Measurements from ENCODE around the gene ADARB2.

The ADARB2 gene

DNA sequence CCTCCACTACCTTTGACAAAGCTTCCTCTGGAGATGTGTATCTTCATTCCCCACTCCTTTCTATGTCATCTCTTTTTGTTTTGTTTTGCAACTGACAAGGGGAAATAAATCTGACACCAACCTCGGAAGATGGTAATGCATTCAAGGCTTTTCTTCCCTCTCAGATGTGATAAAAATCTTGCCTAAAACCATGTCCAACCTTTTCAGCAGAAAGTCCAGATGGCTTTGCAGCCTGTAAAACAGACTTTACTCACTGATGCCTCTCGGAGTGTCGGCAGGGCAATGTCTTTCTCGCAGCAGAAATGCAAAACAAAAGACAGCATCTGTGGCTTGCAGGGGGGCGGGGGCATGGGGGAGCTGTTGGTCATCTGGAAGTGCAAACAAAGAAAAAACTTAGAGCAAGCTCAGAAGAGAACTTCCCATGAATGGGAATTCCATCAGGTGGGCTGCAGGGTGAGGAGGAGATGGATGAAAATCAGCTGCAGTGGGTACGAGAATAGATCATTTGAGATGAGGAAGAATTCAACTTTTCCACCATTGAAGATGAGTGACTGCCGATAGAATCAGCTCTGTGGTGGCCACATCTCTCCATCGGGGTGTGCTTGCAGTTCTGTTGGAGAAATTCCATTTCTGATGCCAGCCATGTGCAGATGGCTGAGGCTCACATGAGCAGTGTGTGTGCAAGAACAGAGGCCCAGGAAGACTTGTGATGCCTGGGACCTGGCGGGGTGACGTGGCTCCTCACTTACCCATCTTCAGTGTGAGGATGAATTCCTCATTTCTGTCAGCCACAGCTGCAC lies 443.5 kb downstream of the ADARB2 start:
- no peak for FAIRE-seq

DNA sequence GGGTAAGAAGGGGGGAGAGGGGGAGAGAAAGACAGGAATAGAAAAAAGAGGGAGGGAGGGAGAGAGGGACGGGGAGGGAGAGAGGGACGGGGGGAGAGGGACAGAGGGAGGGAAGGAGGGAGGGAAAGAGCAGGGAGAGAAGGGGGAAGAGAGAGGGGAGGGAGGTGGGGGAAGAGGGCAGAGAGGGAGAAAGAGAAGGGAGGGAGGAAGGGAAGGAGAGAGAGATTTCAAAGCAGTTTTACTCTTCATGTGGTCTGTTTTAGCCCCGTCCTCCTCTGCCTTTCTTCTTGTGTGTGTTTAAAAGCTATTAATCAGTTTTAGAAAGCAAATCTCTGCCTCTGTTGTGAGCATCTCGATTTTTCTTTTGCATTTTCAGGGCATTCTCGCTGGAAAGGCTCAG lies 444.2 kb downstream of the ADARB2 start:
- FAIRE-seq: no peak

DNA sequence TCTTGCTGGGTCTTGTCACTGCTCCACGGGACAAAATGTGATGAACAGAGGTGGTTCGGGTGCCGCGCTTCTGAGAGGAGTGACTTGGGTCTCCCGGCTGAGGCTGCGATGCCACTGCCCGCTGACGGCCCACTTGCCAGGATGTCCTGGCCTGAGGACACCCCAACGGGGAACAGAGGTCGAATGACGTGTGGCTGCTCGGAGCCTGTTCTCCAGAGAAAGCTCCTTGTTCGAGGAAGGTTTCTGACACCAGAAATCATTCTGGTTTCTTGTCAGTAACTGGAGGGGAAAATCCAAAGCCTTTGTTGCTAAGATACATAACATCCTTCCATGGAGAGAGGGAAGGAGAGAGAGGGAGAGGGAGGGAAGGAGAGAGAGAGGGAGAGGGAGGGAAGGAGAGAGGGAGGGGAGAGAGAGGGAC lies 444.7 kb downstream of the ADARB2 start:
- no peak for FAIRE-seq

DNA sequence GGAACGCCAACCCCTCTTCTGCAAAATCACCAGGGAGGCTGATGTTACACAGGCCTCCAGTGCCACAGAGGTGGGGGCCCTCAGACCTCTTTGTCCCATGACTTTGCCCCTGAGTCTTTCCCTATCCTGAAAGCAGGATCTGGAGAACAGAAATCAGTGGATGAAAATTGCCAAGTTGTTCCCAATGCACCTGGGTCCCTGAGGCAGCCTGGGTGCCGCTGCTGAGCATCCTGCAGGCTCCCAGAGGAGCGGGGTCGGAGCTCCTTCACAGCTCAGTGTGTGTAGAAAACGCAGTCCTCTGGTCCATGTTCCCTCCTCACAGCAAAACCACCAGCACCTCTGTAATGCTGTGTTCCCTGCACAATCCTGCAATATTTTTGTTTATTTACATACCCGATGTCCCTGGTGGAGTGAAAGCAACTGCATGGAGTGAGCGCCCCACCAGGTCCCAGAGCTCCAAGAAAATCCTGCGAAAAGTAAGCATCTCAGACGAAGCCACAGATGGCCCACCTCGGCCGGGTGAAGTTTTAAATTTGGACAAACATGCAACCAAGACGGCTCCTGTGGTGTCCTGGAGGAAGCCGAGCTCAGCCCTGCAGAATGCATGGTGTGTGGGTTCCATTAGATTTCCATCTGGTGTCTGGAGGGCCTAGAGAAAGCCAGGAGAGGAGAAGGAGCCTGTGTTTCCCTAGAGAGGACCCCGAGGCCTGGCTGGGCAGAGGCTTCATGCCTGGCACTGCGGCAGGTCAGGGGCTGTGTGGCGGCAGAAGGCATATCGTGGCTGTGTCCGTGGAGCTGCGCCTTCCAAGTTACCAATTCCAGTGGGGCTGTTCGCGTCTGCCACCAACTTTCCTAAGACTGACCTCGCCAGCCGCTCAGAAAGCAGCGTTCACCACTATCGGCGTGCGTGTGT lies 445.9 kb downstream of the ADARB2 start:
- no peak for FAIRE-seq

DNA sequence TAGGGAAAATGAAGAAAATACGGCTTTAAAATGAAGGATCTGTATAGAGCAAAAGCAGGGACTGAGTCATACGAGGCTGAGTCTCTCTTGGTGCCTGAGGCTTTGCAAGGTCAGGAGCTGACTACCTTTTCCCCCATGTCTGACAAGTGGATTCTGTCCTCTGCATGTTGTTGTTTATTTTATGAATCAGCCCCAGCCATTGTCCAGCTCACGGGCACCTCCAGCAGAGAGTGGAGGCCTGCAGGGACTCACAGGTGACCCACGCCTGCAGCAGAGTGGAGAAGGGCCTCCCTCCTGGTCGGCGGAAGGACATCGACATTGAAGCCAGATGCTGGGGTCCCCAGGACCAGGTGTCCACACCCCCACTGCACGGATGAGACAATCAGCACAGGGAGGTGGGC lies 447.3 kb downstream of the ADARB2 start:
- no peak for FAIRE-seq

DNA sequence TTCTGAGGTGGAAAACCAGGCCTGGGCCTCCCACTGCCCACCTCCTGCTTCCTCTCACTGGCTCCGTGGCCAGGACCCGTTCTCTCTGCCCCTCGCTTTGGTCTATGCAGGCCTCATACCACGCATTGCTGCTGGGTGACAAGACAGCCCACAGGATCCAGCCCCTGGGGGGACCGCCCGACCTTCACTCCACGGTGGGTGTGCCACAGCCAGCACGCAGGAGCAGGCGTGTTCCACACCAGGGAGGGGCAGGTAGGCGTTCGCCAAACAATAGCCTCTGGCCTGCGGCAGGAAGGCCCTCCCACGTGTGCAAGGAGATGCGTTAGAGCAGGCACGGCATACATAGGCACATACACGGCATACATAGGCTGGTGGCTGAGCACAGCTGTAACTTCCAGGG lies 447.7 kb downstream of the ADARB2 start:
- FAIRE-seq: no peak

DNA sequence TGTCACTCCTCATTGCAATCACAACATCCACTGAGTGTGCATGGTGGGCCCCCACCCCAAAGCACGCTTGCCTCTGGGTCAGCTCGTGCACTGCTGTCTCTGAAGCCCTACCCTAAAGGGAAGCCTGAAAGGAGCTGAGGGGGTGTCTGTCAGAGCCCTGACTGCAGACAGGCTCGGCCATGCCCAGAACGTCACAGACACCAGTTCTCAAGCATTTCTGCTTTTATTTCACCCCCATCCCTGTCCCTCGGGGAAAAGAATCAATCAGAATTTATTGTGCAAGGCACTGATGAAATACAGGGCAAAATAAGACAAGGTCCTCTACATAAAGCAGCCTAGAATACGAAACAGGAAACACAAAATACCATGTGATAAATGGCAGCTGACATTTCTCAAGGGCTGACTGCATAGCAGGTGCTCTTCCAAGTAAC lies 449.3 kb downstream of the ADARB2 start:
- FAIRE-seq: no peak

DNA sequence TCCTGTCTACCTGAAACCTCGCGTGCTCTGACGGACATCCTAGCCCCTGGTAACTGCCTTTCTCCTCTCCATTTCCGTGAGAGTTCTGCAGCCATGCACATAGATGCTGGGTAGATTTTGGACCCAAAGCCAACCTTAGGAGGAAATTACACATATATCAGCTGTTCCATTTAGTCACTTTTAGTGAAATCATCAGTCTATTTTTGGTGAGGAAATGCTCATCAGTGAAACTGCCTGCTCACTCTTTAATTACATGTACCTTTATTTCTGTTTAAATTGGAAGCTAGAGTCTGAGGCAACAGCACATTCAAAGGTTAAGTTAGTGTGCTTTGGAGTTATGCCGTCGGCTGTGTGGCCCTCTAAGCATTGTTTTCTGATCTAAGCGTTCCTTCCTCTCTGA lies 449.8 kb downstream of the ADARB2 start:
- no peak for FAIRE-seq

DNA sequence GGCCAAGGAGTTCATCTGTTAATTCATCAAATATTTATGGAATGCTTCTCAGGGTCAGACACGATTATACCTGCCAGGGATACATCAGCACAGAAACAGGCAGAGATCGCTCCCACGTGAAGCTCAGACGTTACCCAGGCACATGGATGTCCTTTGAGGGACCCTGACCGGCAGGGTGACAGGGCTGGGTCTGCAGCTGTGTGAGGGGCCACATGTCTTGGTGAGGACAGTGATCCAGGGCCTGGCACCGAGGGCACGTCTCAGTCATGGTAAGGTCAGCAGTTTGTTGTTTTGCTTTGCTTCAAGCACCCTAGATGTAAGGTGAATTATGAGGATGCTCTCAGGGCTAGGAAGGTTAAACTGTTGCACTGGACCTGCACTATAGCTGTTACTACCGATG lies 453.2 kb downstream of the ADARB2 start:
- FAIRE-seq: no peak

DNA sequence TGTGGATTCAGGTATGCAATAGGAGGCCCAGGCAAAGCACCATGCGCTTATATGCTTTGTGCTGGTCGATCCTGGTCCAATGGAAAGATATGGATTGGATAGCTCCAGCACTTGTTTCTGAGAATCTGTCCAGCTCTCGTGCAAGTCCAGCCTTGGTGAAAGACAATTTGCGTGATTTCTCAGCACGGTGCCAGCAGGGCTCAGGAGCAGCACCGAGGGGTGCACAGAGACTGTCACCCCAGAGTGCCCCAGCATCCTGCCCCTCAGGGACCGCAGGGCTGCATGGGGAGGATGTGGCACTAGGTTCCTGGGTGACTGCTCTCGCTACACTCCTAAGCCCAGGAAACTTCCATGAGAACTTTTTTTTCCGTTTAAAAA lies 455.9 kb downstream of the ADARB2 start:
- FAIRE-seq: no peak

DNA sequence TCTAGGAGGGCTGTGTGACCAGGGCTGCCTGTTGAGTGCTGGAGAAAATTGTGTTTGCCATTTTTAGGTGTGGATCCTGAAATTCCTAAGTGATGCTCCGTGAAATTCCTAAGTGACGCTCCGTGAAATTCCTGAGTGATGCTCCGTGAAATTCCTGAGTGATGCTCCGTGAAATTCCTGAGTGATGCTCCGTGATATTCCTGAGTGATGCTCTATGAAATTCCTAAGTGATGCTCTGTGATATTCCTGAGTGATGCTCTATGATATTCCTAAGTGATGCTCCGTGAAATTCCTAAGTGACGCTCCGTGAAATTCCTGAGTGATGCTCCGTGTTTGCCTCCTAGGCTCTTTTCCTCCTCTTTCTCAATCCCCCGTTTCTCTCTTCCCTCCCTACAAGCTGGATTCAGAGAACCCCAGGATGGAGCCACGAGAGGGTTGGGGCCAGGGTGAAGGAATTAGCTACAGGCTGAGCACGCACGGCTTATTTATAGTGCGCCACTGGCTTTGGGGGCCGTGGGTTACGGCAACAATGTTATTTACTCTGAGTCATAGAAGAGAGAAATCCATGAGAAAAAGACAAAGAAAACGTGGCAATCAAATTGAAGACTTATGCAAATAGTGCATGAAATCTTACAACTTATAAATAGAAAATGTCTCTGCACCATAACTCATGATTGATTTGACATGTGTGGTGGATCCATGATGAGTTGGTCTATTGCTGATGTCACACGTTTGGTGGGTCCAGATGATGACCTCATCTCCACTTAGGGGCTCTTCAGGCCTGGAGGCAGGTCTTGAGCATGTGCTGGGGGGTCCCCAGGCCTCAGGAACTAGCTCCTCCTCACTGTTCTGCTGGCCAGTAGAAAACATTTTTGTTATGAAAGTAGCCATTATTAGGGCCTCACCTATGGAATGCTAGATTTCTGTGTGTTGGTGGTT lies 456.6 kb downstream of the ADARB2 start:
- FAIRE-seq: no peak

DNA sequence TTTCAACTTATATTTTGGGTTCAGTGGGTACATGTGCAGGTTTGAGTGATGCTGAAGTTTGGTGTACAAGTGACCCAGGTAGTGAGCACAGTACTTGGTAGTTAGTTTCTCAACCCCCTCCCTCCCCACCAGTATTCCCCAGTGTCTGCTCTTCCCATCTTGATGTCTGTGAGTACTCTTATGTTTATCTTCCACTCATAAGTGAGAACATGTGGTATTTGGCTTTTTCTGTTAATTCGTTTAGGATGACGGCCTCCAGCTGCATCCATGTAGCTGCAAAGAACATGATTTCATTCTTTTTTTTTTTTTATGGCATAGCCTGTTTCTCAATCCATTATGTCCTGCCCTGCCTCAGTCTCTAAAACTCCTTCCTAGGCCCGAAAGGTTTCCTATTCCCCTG lies 459.0 kb downstream of the ADARB2 start:
- no peak for FAIRE-seq

DNA sequence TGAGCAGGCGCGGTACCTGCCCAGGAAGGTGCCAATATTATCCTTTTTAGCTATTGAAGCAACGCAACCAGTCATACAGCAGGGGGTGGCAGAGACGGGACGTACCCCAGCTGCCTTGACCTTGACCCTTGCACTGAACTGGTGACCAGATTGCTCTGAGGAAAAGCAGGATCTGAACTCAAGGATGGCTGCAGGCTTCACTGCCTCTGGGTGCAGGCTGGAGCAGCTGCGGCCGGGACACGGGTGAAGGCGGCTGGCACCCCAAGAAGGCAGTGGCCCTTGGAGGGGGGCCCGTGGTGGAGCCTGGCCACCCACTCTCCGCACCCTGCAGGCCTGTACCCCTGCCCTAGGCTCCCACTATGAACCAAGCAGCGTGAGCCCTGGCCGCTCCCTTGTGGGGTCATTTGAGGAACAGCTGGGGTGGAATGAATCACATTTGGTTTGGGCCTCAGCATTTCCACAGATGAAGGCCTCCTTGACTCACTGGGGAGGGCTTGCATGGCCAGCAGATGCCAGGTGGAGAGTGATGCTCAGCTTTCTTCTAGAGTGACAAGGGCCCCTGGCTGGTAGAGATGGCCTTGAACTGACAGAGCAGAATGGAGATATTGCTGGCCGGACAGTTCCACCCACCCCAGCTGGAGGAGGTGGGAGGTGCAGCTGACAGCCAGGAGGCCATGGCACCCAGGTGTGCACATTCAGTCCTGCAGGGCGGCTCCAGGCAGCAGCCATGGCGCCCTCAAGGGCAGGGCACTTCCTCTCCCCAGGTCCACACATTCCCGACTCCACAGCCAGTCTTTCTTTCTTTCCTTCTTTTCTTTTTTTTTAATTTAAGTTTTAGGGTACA lies 462.4 kb downstream of the ADARB2 start:
- no peak for FAIRE-seq

DNA sequence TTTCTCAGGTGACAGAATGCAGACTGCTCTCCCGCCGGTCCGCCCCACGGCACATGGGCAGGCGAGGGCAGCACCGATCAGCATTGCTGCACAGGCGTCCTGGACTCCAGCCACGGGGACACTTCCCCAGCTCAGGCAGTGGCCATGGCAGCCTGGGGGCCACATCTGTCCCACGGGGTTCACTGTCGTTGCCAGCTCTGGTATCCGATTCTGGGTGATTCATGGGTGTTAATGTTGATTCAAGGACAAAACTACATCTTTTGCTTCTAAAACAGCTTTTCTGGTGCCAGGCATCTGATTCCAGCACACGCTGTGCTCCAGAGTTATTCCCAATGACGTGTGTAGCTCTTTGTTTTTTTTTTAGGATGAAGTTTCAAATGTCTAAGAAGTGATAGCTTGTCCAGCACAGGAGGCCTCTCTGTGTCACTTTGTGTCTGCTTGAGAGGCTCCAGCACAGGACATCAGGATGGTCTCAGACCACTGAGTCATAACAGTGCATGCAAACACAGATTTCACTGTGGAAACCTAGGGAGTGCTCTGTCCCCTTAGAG lies 463.1 kb downstream of the ADARB2 start:
- no peak for FAIRE-seq

DNA sequence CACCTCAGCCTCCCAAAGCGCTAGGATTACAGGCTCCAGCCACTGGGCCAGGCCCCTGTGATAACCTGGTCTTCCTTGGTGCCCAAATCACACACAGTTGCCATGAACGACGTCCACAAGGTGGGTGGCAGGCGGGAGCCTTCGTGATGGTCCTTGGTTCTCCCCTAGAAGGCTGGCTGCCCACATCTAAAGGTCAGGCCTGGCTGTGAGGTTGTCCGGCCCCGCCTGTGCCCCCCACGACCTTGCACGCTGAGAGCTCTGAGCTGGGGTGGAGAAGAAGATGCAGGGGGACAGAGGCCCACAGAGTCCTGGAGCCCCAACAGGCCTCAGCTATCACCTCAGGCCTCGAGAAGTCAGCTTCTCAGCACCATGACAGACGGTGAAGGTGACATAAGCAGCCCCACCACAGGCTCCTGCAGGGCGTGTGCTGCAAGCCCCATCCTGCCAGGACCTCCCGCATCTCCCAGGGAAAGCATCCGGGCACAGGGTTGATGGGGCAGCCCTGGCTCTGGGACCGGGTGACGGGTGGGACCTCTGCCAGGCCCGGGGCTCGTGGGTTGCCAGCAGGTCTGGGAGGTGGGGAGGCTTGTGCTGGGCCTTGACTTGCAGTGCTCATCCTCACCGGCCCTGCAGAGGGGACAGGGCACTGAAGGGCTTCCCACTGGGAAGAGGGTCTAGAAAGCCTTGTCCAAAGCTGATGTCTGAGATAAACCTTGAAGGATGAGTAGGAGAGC lies 463.8 kb downstream of the ADARB2 start:
- FAIRE-seq: no peak

DNA sequence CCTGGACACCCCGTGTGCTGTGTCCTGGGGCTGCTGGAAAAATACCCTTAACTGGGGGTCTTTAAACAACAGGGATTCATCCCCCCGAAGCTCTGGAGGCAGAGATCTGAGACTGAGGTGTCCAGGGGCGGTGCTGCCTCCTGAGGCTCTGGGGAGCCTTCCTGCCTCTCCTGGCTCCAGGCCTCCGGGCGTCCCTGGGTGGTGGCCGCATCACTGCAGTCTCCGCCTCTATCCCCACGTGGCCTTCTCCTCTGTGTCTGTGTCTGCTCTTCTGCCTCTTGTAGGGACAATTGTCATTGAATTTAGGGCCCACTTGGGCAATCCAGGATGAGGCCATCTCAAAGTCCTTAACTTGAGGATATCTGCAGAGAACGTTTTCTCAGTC lies 464.6 kb downstream of the ADARB2 start:
- no peak for FAIRE-seq

DNA sequence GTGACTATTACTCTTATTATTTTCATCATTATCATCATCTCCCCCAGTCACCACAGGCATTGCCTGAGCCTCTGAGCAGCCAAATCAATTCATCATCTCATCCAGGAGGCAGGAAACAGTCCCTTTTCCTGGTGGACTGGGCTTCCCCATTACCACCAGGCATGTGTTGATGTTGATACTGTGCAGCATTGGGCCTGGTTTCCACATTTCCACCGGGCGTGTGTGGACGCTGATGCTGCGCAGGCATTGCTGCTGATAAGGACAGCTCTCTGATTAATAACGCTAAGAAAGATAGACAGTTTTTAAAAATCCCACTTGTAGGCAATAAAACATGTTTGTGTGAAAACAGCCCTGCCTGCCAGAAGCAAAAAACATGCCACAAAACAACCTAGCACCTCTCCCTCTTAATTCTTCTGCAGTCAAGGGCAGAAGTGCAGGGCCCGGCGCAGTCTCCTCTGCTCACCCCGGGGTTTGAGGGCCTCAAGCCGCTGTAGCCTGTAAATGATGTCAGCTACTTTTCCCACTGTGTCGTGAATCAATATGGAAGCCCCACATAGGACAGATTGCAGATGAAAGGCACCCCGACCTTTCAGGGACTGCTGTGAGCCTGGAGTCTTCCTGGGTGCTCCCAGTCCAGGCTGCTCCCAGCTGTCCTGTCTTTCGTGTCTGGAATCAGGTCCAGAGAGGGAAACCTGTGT lies 465.1 kb downstream of the ADARB2 start:
- FAIRE-seq: no peak

DNA sequence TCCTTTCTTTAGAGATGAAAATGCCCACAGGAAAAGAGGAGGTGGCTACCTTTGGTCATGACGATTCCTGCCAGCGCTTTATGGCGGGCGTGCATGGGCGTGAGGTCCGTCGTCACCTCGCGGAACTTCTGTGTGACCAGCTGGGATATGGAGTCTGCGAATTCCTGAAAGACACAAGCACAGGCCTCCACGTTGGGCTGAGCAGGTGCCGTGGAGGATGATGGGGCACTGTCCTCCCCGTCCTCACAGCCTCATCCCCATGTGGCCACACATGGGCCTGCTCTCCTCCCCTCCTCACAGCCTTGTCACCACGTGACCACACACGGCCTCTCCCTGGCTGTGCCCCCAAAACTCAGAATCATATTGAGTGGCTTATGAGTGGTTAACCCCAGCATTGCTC lies 466.4 kb downstream of the ADARB2 start:
- FAIRE-seq: no peak

DNA sequence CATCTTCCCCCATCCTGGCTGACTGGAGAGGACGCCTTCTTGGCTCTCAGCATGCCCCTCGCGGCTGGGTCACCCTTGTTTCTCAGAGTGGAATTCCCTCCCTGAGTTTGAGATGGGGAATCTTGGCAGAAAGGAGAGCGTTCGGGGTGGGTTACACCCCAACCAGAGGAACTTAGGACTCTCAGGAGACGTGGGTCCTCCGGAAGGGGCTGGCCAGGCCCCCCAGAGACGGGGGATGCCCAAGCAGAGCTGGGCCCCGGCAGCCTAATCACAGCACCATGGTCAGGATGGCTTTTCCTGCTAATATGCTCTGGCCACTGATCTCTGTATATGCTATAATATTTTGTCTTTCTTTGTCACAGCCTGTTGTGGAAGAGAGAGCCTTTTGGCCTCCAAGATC lies 466.8 kb downstream of the ADARB2 start:
- no peak for FAIRE-seq

DNA sequence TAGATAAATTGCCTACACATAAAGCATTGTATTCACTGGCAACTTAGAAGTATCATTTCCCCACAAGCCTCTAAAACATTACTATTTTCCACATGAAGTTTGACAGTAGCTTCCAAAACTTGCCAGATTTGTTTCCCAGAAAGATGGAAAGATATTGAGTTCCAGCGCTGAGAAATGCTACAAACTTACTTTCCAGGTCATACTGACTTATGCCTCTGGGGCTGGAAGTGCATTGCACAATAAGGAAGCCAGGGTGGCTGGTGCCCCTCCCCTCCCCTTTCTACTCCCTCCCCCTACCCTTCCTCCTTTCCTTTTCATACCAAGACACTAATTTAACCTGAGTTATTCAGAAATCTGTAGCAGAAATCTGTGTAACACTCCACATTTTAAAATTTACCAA lies 468.5 kb downstream of the ADARB2 start:
- no peak for FAIRE-seq

Measured in colon (tissue), 2 donors.